ENCODE data around the gene HDAC11. TPM values are rescaled to one million over a fixed set of nuclear protein-coding genes. Genes with fewer than 3 reads are reported as not detected.

Gene HDAC11
- total RNA-seq, 2 donors from 2014 or later, result 19.4 to 26.9 TPM

- H3K27me3 ChIP-seq (replicated peaks; ENCODE audit: insufficient read depth), result no peaks in the 10 kb centered on the region
- no peaks in the 10 kb centered on the region for H3K4me1 ChIP-seq (replicated peaks)
- intact Hi-C loops (cut with DNase I), result no loop called here
- no peak for TF ChIP-seq POLR2A (IDR thresholded peaks at IDR 0.05)
- TF ChIP-seq POLR2AphosphoS5 (IDR thresholded peaks at IDR 0.05), result no peak
- TF ChIP-seq, protein P1, sequence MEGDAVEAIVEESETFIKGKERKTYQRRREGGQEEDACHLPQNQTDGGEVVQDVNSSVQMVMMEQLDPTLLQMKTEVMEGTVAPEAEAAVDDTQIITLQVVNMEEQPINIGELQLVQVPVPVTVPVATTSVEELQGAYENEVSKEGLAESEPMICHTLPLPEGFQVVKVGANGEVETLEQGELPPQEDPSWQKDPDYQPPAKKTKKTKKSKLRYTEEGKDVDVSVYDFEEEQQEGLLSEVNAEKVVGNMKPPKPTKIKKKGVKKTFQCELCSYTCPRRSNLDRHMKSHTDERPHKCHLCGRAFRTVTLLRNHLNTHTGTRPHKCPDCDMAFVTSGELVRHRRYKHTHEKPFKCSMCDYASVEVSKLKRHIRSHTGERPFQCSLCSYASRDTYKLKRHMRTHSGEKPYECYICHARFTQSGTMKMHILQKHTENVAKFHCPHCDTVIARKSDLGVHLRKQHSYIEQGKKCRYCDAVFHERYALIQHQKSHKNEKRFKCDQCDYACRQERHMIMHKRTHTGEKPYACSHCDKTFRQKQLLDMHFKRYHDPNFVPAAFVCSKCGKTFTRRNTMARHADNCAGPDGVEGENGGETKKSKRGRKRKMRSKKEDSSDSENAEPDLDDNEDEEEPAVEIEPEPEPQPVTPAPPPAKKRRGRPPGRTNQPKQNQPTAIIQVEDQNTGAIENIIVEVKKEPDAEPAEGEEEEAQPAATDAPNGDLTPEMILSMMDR (IDR thresholded peaks at IDR 0.05), result no peak
- H3K27ac ChIP-seq, result no peak overlapping the region
- no peak overlapping the region for H3K4me3 ChIP-seq
- WGBS, result 96% methylated on average over 23 of the region's 23 CpGs
- no peaks in the 10 kb centered on the region for H3K9me3 ChIP-seq
- no peak for DNase-seq (ENCODE audit: low spot score)
- no peaks in the 10 kb centered on the region for H3K36me3 ChIP-seq
Measured at GRCh38 chr3:13504161-13504831, 24.2 kb downstream of the HDAC11 start.

- Histone ChIP-seq H3K27ac (no peak overlapping the region), H3K9me3 (no peaks in the 10 kb centered on the region), H3K4me3 (no peak overlapping the region), H3K4me1 (replicated peaks) (no peaks in the 10 kb centered on the region), H3K36me3 (no peaks in the 10 kb centered on the region), H3K27me3 (replicated peaks; ENCODE audit: insufficient read depth) (no peaks in the 10 kb centered on the region)
- no peak for DNase-seq (ENCODE audit: low spot score)
- WGBS, result 87% methylated on average over 16 of the region's 16 CpGs
- intact Hi-C loops (cut with DNase I), result no loop called here
- TF ChIP-seq POLR2A (IDR thresholded peaks at IDR 0.05), result no peak
- TF ChIP-seq, protein P1 (IDR thresholded peaks at IDR 0.05), result no peak
- no peak for TF ChIP-seq POLR2AphosphoS5 (IDR thresholded peaks at IDR 0.05)
Measured at GRCh38 chr3:13505147-13506130, 25.3 kb downstream of the HDAC11 start.

DNA sequence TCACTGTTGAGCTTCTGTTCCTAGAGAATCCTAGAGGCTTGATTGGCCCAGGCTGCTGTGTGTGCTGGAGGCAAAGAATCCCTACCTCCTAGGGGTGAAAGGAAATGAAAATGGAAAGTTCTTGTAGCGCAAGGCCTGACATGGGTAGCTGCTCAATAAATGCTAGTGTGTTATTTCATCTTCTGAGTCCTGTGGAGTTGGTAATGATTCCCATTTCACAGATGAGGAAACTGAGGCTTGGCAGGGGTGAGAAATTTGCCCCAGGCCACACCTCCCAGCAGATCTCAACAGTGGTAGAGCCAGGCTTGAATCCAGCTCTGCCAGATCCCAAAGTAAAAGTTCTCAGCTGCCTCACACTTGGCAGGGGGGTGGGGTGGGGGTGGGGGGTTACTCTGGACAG, 26.1 kb downstream of the HDAC11 start:
- H3K9me3 ChIP-seq, result no peaks in the 10 kb centered on the region
- no peaks in the 10 kb centered on the region for H3K27me3 ChIP-seq (replicated peaks; ENCODE audit: insufficient read depth)
- TF ChIP-seq POLR2A (IDR thresholded peaks at IDR 0.05), result no peak
- TF ChIP-seq POLR2AphosphoS5 (IDR thresholded peaks at IDR 0.05), result no peak
- TF ChIP-seq, protein P1 (IDR thresholded peaks at IDR 0.05), result no peak
- no peaks in the 10 kb centered on the region for H3K4me1 ChIP-seq (replicated peaks)
- 100% methylated on average over 1 of the region's 1 CpG for WGBS
- no peak overlapping the region for H3K27ac ChIP-seq
- DNase-seq (ENCODE audit: low spot score), result no peak
- H3K36me3 ChIP-seq, result no peaks in the 10 kb centered on the region
- intact Hi-C loops (cut with DNase I), result no loop called here
- no peak overlapping the region for H3K4me3 ChIP-seq

- no peak for DNase-seq (ENCODE audit: low spot score)
- no peaks in the 10 kb centered on the region for H3K9me3 ChIP-seq
- WGBS, result 79% methylated on average over 4 of the region's 4 CpGs
- no peak overlapping the region for H3K4me3 ChIP-seq
- no peak overlapping the region for H3K27ac ChIP-seq
- no peaks in the 10 kb centered on the region for H3K4me1 ChIP-seq (replicated peaks)
- TF ChIP-seq POLR2A (IDR thresholded peaks at IDR 0.05) (no peak), POLR2AphosphoS5 (IDR thresholded peaks at IDR 0.05) (no peak)
- TF ChIP-seq, protein P1 (IDR thresholded peaks at IDR 0.05), result no peak
- no peaks in the 10 kb centered on the region for H3K36me3 ChIP-seq
- H3K27me3 ChIP-seq (replicated peaks; ENCODE audit: insufficient read depth), result no peaks in the 10 kb centered on the region
- intact Hi-C loops (cut with DNase I), result no loop called here
Measured at GRCh38 chr3:13506680-13507079, 26.6 kb downstream of the HDAC11 start.

Data from prostate gland (tissue), 2 donors.